ENCODE measurements around the gene STK17B.

Gene STK17B

DNA sequence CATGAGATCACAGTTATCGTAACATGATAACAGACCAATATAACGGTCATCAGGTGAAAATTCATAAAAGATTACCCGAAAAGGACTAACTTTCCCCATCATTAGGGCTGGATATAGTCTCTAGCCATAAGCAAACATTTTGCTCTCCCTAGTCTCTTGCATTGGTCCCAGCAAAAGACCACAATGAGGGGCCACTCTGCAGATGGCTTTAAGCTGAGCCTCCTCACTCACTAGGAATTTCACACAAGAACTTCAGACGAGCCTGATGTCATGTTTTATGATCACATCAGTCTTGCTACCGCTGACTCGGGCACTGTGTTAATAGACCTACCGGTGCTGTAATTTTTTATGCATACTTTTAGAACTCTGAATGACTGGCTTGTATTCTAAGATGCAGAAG is 35.2 kb downstream of the STK17B start:
- H3K4me3 ChIP-seq (ENCODE audit: low read depth, low read length), result no peak overlapping the region
- H3K36me3 ChIP-seq (ENCODE audit: control insufficient read depth in 2 of 2, insufficient read depth in 1 of 2, low read length in 2 of 2), result peaks cover 35 to 66% of the 10 kb centered on the region in 2 experiments
- H3K4me1 ChIP-seq (ENCODE audit: control insufficient read depth, insufficient read depth, low read length), result no peaks in the 10 kb centered on the region
- no peak overlapping the region for H3K27ac ChIP-seq (ENCODE audit: extremely low read depth, low read depth, low read length)
- TF ChIP-seq ZNF624 (tag by site-specific recombination; IDR thresholded peaks at IDR 0.05) (no peak), ZNF157 (tag by site-specific recombination; IDR thresholded peaks at IDR 0.05) (no peak), ZNF529 (tag by site-specific recombination; IDR thresholded peaks at IDR 0.05; ENCODE audit: insufficient replicate concordance) (no peak), ZNF155 (tag by site-specific recombination; IDR thresholded peaks at IDR 0.05) (no peak), ZNF274 (IDR thresholded peaks at IDR 0.05; ENCODE audit: low read length) (no peak), ZNF274 (tag by site-specific recombination; IDR thresholded peaks at IDR 0.05; ENCODE audit: borderline replicate concordance) (no peak), ZNF394 (tag by site-specific recombination; IDR thresholded peaks at IDR 0.05; ENCODE audit: borderline replicate concordance) (no peak), ZNF514 (tag by site-specific recombination; IDR thresholded peaks at IDR 0.05) (no peak), ZFP41 (tag by site-specific recombination; IDR thresholded peaks at IDR 0.05; ENCODE audit: borderline replicate concordance) (no peak), ZNF561 (tag by site-specific recombination; IDR thresholded peaks at IDR 0.05; ENCODE audit: borderline replicate concordance) (no peak), ZNF555 (tag by site-specific recombination; conservative IDR thresholded peaks at IDR 0.05) (no peak)
- TF ChIP-seq, protein P1, sequence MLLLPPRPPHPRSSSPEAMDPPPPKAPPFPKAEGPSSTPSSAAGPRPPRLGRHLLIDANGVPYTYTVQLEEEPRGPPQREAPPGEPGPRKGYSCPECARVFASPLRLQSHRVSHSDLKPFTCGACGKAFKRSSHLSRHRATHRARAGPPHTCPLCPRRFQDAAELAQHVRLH (tag by site-specific recombination; IDR thresholded peaks at IDR 0.05), result no peak
- TF ChIP-seq, protein P2, sequence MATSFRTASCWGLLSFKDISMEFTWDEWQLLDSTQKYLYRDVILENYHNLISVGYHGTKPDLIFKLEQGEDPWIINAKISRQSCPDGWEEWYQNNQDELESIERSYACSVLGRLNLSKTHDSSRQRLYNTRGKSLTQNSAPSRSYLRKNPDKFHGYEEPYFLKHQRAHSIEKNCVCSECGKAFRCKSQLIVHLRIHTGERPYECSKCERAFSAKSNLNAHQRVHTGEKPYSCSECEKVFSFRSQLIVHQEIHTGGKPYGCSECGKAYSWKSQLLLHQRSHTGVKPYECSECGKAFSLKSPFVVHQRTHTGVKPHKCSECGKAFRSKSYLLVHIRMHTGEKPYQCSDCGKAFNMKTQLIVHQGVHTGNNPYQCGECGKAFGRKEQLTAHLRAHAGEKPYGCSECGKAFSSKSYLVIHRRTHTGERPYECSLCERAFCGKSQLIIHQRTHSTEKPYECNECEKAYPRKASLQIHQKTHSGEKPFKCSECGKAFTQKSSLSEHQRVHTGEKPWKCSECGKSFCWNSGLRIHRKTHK (tag by site-specific recombination; IDR thresholded peaks at IDR 0.05), result no peak
- TF ChIP-seq, protein P3, sequence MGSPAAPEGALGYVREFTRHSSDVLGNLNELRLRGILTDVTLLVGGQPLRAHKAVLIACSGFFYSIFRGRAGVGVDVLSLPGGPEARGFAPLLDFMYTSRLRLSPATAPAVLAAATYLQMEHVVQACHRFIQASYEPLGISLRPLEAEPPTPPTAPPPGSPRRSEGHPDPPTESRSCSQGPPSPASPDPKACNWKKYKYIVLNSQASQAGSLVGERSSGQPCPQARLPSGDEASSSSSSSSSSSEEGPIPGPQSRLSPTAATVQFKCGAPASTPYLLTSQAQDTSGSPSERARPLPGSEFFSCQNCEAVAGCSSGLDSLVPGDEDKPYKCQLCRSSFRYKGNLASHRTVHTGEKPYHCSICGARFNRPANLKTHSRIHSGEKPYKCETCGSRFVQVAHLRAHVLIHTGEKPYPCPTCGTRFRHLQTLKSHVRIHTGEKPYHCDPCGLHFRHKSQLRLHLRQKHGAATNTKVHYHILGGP (tag by site-specific recombination; IDR thresholded peaks at IDR 0.05), result no peak
- TF ChIP-seq, protein P4, sequence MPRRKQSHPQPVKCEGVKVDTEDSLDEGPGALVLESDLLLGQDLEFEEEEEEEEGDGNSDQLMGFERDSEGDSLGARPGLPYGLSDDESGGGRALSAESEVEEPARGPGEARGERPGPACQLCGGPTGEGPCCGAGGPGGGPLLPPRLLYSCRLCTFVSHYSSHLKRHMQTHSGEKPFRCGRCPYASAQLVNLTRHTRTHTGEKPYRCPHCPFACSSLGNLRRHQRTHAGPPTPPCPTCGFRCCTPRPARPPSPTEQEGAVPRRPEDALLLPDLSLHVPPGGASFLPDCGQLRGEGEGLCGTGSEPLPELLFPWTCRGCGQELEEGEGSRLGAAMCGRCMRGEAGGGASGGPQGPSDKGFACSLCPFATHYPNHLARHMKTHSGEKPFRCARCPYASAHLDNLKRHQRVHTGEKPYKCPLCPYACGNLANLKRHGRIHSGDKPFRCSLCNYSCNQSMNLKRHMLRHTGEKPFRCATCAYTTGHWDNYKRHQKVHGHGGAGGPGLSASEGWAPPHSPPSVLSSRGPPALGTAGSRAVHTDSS (tag by site-specific recombination; IDR thresholded peaks at IDR 0.05), result no peak
- no peaks in the 10 kb centered on the region for H3K9me3 ChIP-seq (ENCODE audit: control insufficient read depth, insufficient read depth, low read depth, low read length)
- ChIA-PET CTCF (no interaction called here), POLR2A (interaction anchor here (0.6 kb wide), 1 partner anchor 201 kb away, joined by 3 read pairs; no protein-coding TSS in a partner anchor)

DNA sequence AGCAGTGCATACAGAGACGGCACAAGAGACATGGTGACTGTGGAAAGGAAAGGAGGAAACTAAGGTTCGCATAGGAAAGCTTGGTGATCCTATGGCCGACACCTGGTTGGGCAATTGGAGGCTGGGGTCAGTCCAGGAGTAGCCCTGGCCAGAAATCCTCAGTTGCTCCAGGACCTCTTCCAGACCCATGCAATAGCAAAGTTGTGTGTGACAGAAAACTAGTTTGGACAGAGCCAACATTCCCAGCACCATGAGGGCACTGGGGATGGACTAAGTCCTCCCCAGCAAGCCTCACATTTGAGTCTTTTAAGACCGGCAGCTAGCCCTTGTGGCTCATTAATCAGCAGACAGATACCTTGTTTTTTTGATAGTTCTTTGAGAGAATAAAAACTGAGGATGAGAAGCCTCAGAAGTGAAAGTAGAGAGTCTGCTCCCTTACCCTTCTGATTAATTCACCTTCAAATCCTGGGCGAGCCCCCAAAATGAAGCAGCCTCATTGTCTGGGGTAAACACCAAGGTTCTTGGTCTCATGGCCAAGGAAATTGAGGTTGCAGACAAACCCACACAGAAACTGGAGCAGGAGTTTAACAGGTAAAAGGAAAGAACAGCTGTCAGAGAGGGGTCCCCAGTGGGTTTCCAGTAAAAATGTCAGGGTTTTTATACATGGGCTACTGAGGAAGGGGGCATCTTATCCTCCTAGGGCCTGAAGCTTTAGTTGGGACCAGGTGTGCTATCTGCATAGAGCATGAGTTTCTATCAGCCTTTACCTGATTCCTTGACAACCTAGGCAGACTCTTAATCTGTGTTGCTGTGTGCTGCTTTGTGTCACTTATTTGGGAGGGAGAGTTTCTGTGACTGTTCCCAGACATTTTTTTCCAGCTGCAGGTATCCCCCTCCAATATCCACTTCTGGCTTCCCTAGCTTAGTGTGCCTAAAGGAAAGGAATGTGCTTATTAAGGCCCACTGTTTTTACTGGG is 39.1 kb downstream of the STK17B start:
- no peak overlapping the region for H3K27ac ChIP-seq (ENCODE audit: extremely low read depth, low read depth, low read length)
- POLR2A ChIA-PET, result no interaction called here

More for the DNA sequence above, 39.1 kb downstream of the STK17B start:
- no peak overlapping the region for H3K4me3 ChIP-seq (ENCODE audit: low read depth, low read length)
- peaks cover 13 to 30% of the 10 kb centered on the region in 2 experiments; a peak in 2 of 3 replicates for H3K36me3 ChIP-seq (ENCODE audit: control insufficient read depth in 2 of 2, insufficient read depth in 1 of 2, low read length in 2 of 2)
- CTCF ChIA-PET, result interaction anchor here (0.6 to 2.9 kb wide), 9 partner anchors 8 to 360 kb away, joined by 3 to 13 read pairs (median 4); no protein-coding TSS in a partner anchor
- H3K4me1 ChIP-seq (ENCODE audit: control insufficient read depth, insufficient read depth, low read length), result no peaks in the 10 kb centered on the region
- no peak for TF ChIP-seq SALL2 (tag by site-specific recombination; IDR thresholded peaks at IDR 0.05; ENCODE audit: borderline replicate concordance)
- peak; percentile 96 for TF ChIP-seq SETDB1 (IDR thresholded peaks at IDR 0.05; ENCODE audit: insufficient read length, low read length)
- H3K9me3 ChIP-seq (ENCODE audit: control insufficient read depth, insufficient read depth, low read depth, low read length), result no peaks in the 10 kb centered on the region
